ENCODE results near the gene ATXN1.

Gene ATXN1

GRCh38 chr6:16420337-16420714 lies 340.9 kb downstream of the ATXN1 start:
- H3K4me2 ChIP-seq (ENCODE audit: low read depth, low read length, poor library complexity, severe bottlenecking), result peak overlapping the region; percentile 71
- peak overlapping the region; percentile 46 for H3K4me3 ChIP-seq (ENCODE audit: low read length, poor library complexity, severe bottlenecking)

GRCh38 chr6:16419636-16420336 lies 341.5 kb downstream of the ATXN1 start:
- H3K4me1 ChIP-seq (ENCODE audit: insufficient read depth, low read length, poor library complexity, severe bottlenecking), result peaks cover 33% of the 10 kb centered on the region

More at GRCh38 chr6:16420337-16420714, 340.9 kb downstream of the ATXN1 start:
- no peaks in the 10 kb centered on the region for H3K36me3 ChIP-seq (ENCODE audit: insufficient read depth, low read length)
- H4K20me1 ChIP-seq (ENCODE audit: insufficient read depth, low read length, poor library complexity, severe bottlenecking), result no peaks in the 10 kb centered on the region
- no peaks in the 10 kb centered on the region for H3K9me3 ChIP-seq (ENCODE audit: insufficient read depth, low read depth, low read length)
- H3K9me2 ChIP-seq (replicated peaks; ENCODE audit: low read depth, low read length), result no peaks in the 10 kb centered on the region
- no peaks in the 10 kb centered on the region for H3K79me2 ChIP-seq (ENCODE audit: insufficient read depth, low read length)
- no peaks in the 10 kb centered on the region for H3K27me3 ChIP-seq (ENCODE audit: insufficient read depth, low read length, poor library complexity, severe bottlenecking)
- H3K4me1 ChIP-seq (ENCODE audit: insufficient read depth, low read length, poor library complexity, severe bottlenecking), result peaks cover 33% of the 10 kb centered on the region
- 0 out of 2 replicates have a peak, but pooled peaks cover 2% of the 10 kb centered on the region for H3F3A ChIP-seq (ENCODE audit: low read depth)
- no peak for TF ChIP-seq EZH2phosphoT487 (IDR thresholded peaks at IDR 0.05; ENCODE audit: borderline replicate concordance)
- TF ChIP-seq CTCF (conservative IDR thresholded peaks at IDR 0.05; ENCODE audit: low read length), result no peak
- H3K9ac ChIP-seq (ENCODE audit: low read depth, low read length, poor library complexity, severe bottlenecking), result peak overlapping the region; percentile 66
- no peak overlapping the region for H2AFZ ChIP-seq (ENCODE audit: low read length)

GRCh38 chr6:16418151-16418550 lies 343.1 kb downstream of the ATXN1 start:
- Histone ChIP-seq H2AFZ (ENCODE audit: low read length) (no peak overlapping the region), H3K4me2 (ENCODE audit: low read depth, low read length, poor library complexity, severe bottlenecking) (no peak overlapping the region), H3K79me2 (ENCODE audit: insufficient read depth, low read length) (no peaks in the 10 kb centered on the region), H3K4me1 (ENCODE audit: insufficient read depth, low read length, poor library complexity, severe bottlenecking) (peaks cover 33% of the 10 kb centered on the region), H3K36me3 (ENCODE audit: insufficient read depth, low read length) (no peaks in the 10 kb centered on the region), H3K27me3 (ENCODE audit: insufficient read depth, low read length, poor library complexity, severe bottlenecking) (no peaks in the 10 kb centered on the region), H3F3A (ENCODE audit: low read depth) (0 out of 2 replicates have a peak, but pooled peaks cover 2% of the 10 kb centered on the region), H3K9me2 (replicated peaks; ENCODE audit: low read depth, low read length) (no peaks in the 10 kb centered on the region), H3K9ac (ENCODE audit: low read depth, low read length, poor library complexity, severe bottlenecking) (no peak overlapping the region), H3K4me3 (ENCODE audit: low read length, poor library complexity, severe bottlenecking) (no peak overlapping the region), H3K9me3 (ENCODE audit: insufficient read depth, low read depth, low read length) (no peaks in the 10 kb centered on the region), H4K20me1 (ENCODE audit: insufficient read depth, low read length, poor library complexity, severe bottlenecking) (no peaks in the 10 kb centered on the region)
- TF ChIP-seq CTCF (conservative IDR thresholded peaks at IDR 0.05; ENCODE audit: low read length) (no peak), EZH2phosphoT487 (IDR thresholded peaks at IDR 0.05; ENCODE audit: borderline replicate concordance) (no peak)

More at GRCh38 chr6:16419636-16420336, 341.5 kb downstream of the ATXN1 start:
- Histone ChIP-seq H3K4me3 (ENCODE audit: low read length, poor library complexity, severe bottlenecking) (no peak overlapping the region), H3K27me3 (ENCODE audit: insufficient read depth, low read length, poor library complexity, severe bottlenecking) (no peaks in the 10 kb centered on the region), H3K4me2 (ENCODE audit: low read depth, low read length, poor library complexity, severe bottlenecking) (peak overlapping the region; percentile 71), H3K79me2 (ENCODE audit: insufficient read depth, low read length) (no peaks in the 10 kb centered on the region), H4K20me1 (ENCODE audit: insufficient read depth, low read length, poor library complexity, severe bottlenecking) (no peaks in the 10 kb centered on the region), H3K36me3 (ENCODE audit: insufficient read depth, low read length) (no peaks in the 10 kb centered on the region), H3F3A (ENCODE audit: low read depth) (0 out of 2 replicates have a peak, but pooled peaks cover 2% of the 10 kb centered on the region), H3K9ac (ENCODE audit: low read depth, low read length, poor library complexity, severe bottlenecking) (peak overlapping the region; percentile 66), H2AFZ (ENCODE audit: low read length) (no peak overlapping the region), H3K9me2 (replicated peaks; ENCODE audit: low read depth, low read length) (no peaks in the 10 kb centered on the region), H3K9me3 (ENCODE audit: insufficient read depth, low read depth, low read length) (no peaks in the 10 kb centered on the region)
- TF ChIP-seq EZH2phosphoT487 (IDR thresholded peaks at IDR 0.05; ENCODE audit: borderline replicate concordance) (no peak), CTCF (conservative IDR thresholded peaks at IDR 0.05; ENCODE audit: low read length) (no peak)

All from Loucy (cell line).